Activated T-cell treated with anti-CD3 and anti-CD28 coated beads for 4 hours (primary cell): ENCODE results near the gene MRTFA.
"Not testable (repeated sequence)": the region's sequence is repeated elsewhere in the genome, so short reads cannot be mapped to it uniquely, and the experiment has no call there.

Source experiments
- DNase-seq: peaks from one replicate; pipeline ENCODE4 v3.0.0-alpha.2; 2020

MRTFA gene

DNA sequence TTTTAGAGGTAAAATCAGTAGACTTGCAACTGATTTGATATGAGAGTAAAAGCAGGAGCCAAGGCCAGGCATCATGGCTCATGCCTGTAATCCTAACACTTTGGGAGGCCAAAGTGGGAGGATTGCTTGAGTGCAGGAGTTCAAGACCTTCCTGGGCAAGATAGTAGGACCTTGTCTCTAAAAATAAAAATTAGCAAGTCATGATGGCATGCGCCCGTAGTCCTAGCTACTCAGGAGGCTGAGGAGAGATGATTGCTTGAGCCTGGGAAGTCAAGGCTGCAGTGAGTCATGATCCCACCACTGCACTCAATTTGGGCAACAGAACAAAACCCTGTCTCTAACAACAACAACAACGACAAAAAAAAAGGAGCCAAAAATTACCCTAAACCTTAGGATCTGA lies 252.6 kb downstream of the MRTFA start:
- no peak for DNase-seq

DNA sequence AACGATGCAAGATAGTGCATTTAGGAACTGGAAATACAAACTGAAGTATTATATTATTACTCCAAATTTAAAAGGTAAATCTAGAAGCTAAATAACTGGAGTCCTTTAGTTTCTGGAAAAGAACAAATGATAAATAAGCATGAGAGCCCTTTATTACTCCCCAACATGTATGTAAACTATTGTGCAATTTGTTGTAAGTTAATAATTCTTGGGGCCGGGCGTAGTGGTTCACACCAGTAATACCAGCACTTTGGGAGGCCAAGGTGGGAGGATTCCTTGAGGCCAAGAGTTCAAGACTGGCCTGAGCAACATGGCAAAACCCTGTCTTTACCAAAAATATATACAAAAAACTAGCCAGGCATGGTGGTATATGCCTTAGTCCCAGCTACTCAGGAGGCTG lies 255.1 kb downstream of the MRTFA start:
- DNase-seq, result no peak

DNA sequence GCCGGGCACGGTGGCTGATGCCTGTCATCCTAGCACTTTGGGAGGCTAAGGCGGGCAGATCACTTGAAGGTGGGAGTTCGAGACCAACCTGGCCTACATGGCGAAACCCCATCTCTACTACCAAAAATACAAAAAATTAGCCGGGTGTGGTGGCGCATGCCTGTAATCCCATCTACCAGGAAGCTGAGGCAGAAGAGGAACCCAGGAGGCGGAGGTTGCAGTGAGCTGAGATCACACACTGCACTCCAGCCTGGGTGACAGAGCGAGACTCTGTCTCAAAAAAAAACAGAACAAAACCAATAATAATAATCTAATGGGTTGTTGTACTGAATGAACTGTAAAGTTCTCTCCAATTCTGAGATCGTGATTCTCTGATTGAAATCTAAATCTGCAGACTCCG lies 258.1 kb downstream of the MRTFA start:
- DNase-seq, result not testable (repeated sequence)

DNA sequence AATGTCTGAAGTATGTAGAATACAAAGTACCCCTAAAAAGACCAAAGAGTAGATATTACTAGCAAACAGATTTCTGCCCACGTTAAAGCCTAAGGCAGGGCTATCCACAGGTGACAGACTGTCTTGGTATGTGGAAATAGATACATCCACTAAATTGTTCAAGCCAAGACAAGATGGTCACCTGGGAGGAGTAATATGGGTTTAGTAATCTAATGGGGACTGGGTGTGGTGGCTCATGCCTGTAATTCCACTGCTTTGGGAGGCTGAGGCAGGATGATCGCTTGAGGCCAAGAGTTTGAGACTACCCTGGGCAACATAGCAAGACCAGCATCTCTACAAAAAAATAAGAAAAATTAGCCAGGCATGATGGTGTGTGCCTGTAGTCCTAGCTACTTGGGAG lies 258.6 kb downstream of the MRTFA start:
- DNase-seq, result no peak

DNA sequence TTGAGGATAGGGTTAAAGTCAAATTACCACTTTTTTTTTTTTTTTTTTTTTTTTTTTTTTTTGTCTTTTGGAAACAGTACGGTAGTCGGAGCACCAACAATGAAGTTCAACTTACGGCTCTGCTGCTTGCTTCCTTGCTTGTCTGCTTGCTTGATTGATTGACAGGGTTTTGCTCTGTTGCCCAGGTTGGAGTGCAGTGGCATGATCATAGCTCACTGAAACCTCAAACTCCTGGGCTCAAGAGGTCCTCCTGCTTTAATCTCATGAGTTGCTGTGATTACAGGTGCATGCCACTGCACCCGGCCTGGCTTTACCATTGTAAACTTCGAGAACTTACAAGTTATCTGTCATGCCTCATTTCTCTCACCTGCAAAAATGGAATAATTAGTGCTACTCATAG lies 260.4 kb downstream of the MRTFA start:
- DNase-seq, result no peak

- DNase-seq, result no peak
Observed at GRCh38 chr22:40374567-40374966, 262.0 kb downstream of the MRTFA start.

- no peak for DNase-seq
Observed at GRCh38 chr22:40368836-40369235, 267.7 kb downstream of the MRTFA start.

GRCh38 chr22:40368016-40368415 lies 268.5 kb downstream of the MRTFA start:
- DNase-seq, result no peak

DNA sequence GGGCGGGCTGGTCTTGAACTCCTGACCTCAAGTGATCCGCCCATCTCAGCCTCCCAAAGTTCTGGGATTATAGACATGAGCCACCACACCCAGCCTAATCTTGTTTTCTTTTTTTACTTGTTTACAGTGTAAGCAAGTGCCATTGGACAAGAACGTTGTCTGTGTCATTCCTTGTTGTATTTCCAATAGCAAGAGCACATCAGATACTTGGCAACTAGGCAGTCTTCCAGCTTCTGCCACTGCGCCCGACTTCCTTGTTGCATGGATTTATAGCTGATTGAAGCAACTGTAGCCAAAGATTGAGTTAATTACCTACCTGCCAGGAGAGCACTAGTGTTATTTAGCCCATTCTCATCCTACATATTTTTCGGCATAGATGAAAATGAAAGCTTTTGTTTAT lies 269.2 kb downstream of the MRTFA start:
- no peak for DNase-seq

DNA sequence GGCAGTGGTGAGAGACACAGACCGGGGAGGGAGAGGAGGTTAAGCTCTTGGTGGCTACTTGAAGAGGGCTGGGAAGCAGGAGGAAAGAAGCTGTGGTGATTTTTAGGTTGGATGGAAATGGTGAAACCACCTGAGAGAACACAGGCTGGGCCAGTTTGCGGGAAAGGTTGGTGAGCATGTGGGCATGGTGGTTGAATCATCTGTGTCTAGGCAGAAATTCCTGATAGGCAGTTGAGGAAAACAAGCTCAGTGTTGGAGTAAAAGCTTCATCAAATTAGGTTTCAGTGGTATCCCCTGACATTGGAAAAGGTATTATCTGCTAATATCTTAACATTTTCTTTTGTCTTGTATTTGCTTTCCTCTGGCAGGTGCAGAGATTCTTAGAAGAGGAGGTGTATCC lies 270.5 kb downstream of the MRTFA start:
- DNase-seq, result no peak

DNA sequence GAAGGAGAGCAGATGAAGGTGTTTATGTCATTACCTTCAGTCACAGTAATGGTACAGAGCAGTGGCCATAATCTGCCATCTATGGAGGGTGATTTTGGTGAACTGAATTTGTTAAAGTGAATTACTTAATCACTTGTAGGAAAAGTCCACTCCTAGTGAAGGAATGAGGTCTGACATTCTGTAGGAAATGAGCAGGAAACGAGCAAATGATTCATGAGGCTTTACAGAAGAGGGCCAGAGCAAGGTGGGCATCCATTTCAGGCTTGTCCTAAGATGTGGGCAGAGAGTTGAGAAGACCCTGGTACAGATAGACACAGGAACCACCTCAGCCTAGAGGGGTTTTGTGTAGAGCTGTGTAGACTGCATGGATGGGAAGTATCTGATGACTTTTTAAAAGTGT lies 272.1 kb downstream of the MRTFA start:
- no peak for DNase-seq

GRCh38 chr22:40363059-40363458 lies 273.5 kb downstream of the MRTFA start:
- no peak for DNase-seq

GRCh38 chr22:40361100-40361499 lies 275.4 kb downstream of the MRTFA start:
- no peak for DNase-seq
